ENCODE data around the gene TNRC6A.
"Not testable (repeated sequence)": the region's sequence is repeated elsewhere in the genome, so short reads cannot be mapped to it uniquely, and the experiment has no call there.

Gene TNRC6A

DNA sequence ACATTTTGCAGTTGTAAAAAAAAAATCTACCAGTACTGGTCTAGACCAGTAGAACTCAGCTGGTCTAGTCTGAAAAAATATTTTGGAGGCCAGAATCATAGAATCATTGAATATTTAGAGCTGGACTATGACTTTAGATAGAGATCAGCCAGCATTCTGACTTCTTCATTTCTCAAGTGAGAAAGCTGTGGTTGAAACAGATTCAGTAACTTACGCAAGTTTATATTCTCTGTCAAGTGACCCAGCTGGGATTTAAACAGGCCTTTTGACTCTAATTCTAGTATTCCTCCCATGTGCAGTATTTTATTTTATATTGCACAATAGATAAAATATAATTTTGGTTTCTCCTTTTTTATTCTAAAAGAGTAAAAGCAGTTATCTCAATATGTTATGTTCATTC, 4.9 kb downstream of the TNRC6A start:
- TF ChIP-seq, protein P1, sequence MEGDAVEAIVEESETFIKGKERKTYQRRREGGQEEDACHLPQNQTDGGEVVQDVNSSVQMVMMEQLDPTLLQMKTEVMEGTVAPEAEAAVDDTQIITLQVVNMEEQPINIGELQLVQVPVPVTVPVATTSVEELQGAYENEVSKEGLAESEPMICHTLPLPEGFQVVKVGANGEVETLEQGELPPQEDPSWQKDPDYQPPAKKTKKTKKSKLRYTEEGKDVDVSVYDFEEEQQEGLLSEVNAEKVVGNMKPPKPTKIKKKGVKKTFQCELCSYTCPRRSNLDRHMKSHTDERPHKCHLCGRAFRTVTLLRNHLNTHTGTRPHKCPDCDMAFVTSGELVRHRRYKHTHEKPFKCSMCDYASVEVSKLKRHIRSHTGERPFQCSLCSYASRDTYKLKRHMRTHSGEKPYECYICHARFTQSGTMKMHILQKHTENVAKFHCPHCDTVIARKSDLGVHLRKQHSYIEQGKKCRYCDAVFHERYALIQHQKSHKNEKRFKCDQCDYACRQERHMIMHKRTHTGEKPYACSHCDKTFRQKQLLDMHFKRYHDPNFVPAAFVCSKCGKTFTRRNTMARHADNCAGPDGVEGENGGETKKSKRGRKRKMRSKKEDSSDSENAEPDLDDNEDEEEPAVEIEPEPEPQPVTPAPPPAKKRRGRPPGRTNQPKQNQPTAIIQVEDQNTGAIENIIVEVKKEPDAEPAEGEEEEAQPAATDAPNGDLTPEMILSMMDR (IDR thresholded peaks at IDR 0.05; ENCODE audit: borderline replicate concordance, insufficient read depth, low read depth, low read length), result no peak
- H3K4me3 ChIP-seq (ENCODE audit: low read depth, low read length), result no peak overlapping the region

DNA sequence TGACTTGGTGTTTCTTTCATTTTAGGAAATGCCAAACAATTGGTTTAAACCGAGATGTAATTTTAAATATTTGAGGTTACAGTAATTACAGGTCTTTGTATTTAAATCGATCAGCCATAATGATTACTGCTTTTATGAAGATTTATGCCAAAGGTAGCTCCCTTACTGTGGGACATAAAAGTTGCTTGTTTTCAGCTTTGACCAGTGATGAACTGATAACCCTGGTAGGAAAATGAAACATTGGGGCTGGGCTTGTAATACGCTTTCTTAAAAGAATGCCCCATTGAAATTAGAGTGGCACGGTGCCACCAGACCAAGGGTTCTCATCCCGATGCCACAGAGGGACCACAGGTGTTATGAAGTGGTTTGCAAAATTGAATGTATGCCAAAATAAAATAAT, 7.3 kb downstream of the TNRC6A start:
- TF ChIP-seq, protein P1 (IDR thresholded peaks at IDR 0.05; ENCODE audit: borderline replicate concordance, insufficient read depth, low read depth, low read length), result no peak
- H3K4me3 ChIP-seq (ENCODE audit: low read depth, low read length), result no peak overlapping the region

- no peak overlapping the region for H3K4me3 ChIP-seq (ENCODE audit: low read depth, low read length)
- TF ChIP-seq, protein P1 (IDR thresholded peaks at IDR 0.05; ENCODE audit: borderline replicate concordance, insufficient read depth, low read depth, low read length), result no peak
Observed at GRCh38 chr16:24737391-24737871, 8.0 kb downstream of the TNRC6A start.

GRCh38 chr16:24737916-24738594, 8.6 kb downstream of the TNRC6A start:
- no peak overlapping the region for H3K4me3 ChIP-seq (ENCODE audit: low read depth, low read length)
- TF ChIP-seq, protein P1 (IDR thresholded peaks at IDR 0.05; ENCODE audit: borderline replicate concordance, insufficient read depth, low read depth, low read length), result no peak

GRCh38 chr16:24738895-24739294, 9.4 kb downstream of the TNRC6A start:
- TF ChIP-seq, protein P1 (IDR thresholded peaks at IDR 0.05; ENCODE audit: borderline replicate concordance, insufficient read depth, low read depth, low read length), result no peak
- no peak overlapping the region for H3K4me3 ChIP-seq (ENCODE audit: low read depth, low read length)

- TF ChIP-seq, protein P1 (IDR thresholded peaks at IDR 0.05; ENCODE audit: borderline replicate concordance, insufficient read depth, low read depth, low read length), result no peak
- no peak overlapping the region for H3K4me3 ChIP-seq (ENCODE audit: low read depth, low read length)
Observed at GRCh38 chr16:24741862-24742261, 12.4 kb downstream of the TNRC6A start.

DNA sequence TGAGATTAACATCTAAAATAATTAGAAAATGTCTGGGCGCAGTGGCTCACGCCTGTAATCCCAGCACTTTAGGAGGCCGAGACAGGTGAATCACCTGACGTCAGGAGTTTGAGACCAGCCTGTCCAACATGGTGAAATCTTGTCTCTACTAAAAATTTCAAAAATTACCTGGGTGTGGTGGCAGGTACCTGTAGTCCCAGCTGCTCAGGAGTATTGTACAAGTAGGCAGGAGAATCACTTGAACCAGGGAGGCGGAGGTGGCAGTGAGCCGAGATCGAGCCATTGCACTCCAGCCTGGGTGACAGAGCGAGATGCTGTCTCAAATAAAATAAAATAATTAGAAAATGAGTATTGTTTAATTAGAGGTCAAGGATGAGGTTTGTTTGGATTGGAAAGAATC, 13.2 kb downstream of the TNRC6A start:
- not testable (repeated sequence) for H3K4me3 ChIP-seq (ENCODE audit: low read depth, low read length)
